ENCODE measurements around the gene TBX15.
A peak's percentile ranks its signal among the peaks of the same experiment; 100 is the strongest.

TBX15 gene

DNA sequence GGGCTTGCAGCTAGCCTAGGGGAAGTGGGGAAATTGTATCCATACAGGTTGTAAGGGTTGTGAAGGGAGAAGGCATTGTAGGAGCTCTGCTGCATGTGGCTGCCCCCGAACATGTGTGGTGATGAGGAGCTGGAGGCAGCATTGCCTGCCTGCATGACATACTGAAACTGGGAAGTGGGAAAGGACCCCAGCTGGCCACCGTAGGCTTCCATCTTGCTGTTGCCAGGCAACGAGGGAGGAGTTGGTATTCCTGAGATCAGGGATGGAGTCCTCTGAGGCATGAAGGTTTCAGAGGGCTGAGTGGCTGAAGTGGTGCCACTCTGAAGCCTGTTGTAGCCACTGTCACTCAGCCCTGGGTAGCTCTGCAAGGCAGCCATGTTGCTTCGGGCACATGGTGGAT is 103.2 kb downstream of the TBX15 start:
- DNase-seq, result no peak

DNA sequence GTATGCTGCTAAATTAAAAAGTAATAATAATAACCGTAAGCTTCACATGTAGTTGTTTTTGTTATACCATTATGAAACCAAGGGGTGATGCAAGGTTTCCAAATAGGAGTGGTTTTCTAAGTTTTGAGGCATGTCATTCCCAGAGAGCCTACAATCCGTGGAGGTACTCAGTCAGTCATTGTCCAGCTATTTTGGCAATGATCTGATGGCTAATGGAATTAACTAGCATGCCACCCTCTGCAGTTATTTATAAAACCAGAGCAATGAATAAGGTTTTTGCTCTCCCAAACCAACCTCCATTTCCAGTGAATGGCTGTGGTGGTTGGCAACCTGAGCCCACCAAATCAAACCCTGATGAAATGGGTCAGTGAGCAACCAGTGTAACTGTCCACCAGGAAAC is 106.4 kb downstream of the TBX15 start:
- DNase-seq, result peak; percentile 38

- DNase-seq, result no peak
These were observed 109.5 kb downstream of the TBX15 start for GRCh38 chr1:118878661-118879060.

DNA sequence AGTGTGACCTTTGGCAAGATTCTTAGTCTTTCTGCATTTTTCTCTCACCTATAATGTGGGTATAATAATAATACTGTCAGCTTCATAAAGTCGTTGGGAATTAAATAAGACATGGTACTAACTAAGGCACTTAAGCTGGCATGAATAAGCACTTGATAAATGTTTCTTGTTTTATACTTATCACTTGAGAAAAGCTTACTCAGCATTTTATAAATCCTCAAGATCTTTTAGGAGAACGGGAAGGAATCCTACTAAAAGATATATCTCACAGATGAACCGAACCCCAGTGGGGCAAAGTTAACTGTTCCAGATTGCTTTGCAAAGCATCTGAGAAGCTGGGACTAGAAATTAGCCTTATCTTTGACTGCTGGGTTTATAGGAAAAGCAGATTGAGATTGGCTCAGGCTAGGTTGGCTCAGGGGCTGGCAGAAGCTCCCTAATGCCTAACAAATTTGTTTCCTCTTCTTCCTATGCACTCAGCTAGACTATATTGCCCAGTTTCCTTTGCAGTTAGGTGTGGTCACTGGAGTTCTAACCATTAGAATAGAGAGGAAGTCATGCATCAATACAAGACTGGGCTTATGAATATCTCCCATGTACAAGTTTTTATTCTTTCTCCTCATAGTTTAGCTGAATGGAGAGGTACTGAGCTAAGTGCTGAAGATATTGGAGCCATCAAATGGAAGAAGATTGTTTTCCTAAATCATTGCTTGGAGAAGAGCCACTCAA is 110.3 kb downstream of the TBX15 start:
- no peak for DNase-seq

DNA sequence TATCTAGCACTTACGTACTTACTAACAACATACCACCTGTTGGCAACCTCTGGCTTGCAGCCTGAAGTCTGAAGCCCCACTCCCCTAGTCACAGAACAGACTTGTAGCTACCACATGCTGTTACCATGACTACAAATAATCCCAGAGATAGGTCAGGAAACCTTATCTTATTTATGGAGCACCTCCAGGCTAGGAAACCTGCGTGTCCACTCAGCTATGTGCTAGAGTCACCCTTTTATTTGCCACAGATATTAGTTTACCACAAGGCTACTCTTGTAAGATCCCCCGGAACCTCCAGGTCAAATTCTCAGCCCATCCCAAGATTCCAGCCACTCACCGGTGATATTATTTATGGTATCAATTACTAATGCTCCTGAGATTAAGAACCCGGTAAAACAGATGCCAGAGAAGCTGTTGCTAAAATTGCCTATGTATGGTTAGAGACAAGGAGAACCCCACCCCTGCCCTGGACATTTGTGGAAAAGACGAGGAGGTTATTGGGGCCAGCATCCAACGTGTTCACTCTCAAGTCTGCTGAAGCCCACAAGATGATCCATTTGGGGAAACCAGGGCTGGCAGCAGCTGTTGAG is 116.5 kb downstream of the TBX15 start:
- DNase-seq, result no peak

DNA sequence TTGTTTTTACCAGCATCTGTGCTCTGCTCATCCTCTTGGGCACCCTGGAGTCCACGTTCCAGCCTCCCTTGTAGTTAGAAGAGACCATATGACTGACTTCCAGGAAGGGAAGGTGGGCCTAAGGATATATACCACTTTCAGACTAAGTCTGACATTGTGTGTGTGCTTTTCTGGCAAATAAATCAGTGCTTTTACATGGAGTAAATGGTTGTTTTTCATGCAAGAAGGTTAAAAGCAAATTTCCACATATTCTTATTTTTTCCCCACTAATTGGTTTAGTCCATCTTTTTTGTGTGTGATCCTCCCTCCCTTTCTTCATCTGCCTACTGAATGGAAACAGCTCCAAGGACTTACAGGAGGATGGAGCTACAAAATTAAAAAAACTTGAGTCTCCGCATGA is 119.8 kb downstream of the TBX15 start:
- DNase-seq, result no peak

- DNase-seq, result no peak
These were observed 121.8 kb downstream of the TBX15 start for GRCh38 chr1:118866330-118866729.

- no peak for DNase-seq
These were observed 124.5 kb downstream of the TBX15 start for GRCh38 chr1:118863688-118864087.

DNA sequence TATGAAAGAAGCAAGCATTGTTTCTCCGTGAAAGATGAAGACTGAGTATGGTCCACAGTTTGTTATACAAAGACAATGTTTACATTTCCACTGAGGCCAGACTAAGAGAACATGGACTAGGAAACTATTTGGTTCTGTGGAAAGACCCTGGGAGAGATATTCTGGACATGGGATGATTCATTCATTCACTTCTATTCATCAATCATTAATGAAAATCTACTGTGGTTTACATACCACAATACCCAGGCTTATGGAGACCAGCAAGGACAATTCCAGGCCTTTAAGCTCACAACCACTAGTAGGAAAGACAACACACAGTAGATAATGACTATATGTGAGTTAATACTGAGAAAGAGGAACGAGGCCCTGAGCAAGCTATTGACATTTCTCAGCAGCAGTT is 125.4 kb downstream of the TBX15 start:
- peak; percentile 89 for DNase-seq

DNA sequence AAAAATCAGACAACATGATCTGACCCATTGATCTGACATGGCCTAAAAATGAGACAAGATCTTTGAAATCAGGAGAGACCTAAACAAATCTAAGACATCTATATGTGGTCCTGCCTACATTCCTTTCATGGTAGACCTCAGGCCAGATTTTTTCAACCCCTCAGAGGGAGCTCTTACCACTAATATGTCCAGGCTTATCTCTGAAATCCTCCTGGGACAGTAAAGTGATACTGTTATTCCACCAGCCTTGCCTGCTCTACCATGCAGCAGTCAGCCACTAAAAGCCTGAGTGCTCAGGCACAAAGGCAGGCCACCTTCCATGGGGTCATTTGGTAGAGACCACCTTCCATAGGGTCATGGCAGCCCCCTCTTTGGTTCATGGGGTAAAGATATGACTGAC is 126.9 kb downstream of the TBX15 start:
- DNase-seq, result peak; percentile 47

DNA sequence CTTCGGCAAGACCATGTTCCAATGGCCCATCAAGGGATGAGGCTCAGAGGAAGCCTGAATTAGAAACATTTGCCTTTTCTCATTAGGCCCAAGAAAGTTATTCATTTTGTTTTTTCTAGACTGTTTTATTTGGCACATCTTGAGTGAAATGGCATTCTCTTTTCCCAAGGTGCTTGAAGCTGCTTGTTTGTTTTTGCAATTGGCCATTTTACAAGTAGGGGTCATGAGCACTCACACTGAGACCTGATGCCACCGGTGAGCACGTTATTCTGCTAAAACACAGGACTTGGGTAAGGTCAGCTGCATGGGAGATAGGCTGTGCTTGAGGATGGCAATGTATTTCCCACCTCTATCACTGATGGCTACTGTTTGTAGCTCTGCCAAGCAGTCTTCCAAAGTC is 128.1 kb downstream of the TBX15 start:
- no peak for DNase-seq

- no peak for DNase-seq
These were observed 141.7 kb downstream of the TBX15 start for GRCh38 chr1:118846443-118846842.

- no peak for DNase-seq
These were observed 145.5 kb downstream of the TBX15 start for GRCh38 chr1:118842452-118843201.

DNA sequence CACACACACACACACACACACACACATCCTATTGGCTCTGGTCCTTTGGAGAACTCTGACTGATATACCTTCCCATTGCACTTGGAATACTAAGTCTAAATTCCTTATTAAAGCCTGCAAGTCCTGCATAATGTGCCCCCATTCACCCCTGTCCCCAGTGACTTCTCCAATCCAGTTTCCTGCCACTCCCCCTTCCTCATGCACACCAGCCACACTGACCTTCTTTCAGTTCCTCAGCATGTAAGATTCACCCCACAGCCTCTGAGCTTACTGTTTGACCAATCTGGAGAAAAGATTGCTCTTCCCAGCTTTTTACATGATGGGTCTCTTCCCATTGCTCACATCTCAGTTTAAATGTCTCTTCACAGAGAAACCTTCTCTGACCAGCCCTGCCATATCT is 146.6 kb downstream of the TBX15 start:
- DNase-seq, result no peak

All from fibroblast of skin of scalp (primary cell).